ENCODE measurements around the gene PBX1. TPM values are rescaled to one million over a fixed set of nuclear protein-coding genes. Genes with fewer than 3 reads are reported as not detected.

PBX1 gene
- total RNA-seq, 2 experiments from 2014 or later, result not detected

GRCh38 chr1:164694505-164694904, 135.5 kb downstream of the PBX1 start:
- CTCF ChIA-PET, result interaction anchor here (1.0 kb wide), 1 partner anchor 21 kb away, joined by 3 read pairs; no protein-coding TSS in a partner anchor
- no peaks in the 10 kb centered on the region for H3K9me3 Mint-ChIP-seq
- POLR2A ChIA-PET, result no interaction called here
- intact Hi-C loops (cut with micrococcal nuclease), result no loop called here
- TF ChIP-seq, protein P1, sequence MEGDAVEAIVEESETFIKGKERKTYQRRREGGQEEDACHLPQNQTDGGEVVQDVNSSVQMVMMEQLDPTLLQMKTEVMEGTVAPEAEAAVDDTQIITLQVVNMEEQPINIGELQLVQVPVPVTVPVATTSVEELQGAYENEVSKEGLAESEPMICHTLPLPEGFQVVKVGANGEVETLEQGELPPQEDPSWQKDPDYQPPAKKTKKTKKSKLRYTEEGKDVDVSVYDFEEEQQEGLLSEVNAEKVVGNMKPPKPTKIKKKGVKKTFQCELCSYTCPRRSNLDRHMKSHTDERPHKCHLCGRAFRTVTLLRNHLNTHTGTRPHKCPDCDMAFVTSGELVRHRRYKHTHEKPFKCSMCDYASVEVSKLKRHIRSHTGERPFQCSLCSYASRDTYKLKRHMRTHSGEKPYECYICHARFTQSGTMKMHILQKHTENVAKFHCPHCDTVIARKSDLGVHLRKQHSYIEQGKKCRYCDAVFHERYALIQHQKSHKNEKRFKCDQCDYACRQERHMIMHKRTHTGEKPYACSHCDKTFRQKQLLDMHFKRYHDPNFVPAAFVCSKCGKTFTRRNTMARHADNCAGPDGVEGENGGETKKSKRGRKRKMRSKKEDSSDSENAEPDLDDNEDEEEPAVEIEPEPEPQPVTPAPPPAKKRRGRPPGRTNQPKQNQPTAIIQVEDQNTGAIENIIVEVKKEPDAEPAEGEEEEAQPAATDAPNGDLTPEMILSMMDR (IDR thresholded peaks at IDR 0.05), result no peak
- DNase-seq, result no peak
- ATAC-seq, result no peak
- no peaks in the 10 kb centered on the region for H3K4me1 Mint-ChIP-seq (ENCODE audit: low read depth)
- H3K27ac Mint-ChIP-seq, result no peak overlapping the region
- no peaks in the 10 kb centered on the region for H3K27me3 Mint-ChIP-seq
- H3K36me3 Mint-ChIP-seq (ENCODE audit: low read depth), result no peaks in the 10 kb centered on the region
- H3K4me3 Mint-ChIP-seq, result no peak overlapping the region

DNA sequence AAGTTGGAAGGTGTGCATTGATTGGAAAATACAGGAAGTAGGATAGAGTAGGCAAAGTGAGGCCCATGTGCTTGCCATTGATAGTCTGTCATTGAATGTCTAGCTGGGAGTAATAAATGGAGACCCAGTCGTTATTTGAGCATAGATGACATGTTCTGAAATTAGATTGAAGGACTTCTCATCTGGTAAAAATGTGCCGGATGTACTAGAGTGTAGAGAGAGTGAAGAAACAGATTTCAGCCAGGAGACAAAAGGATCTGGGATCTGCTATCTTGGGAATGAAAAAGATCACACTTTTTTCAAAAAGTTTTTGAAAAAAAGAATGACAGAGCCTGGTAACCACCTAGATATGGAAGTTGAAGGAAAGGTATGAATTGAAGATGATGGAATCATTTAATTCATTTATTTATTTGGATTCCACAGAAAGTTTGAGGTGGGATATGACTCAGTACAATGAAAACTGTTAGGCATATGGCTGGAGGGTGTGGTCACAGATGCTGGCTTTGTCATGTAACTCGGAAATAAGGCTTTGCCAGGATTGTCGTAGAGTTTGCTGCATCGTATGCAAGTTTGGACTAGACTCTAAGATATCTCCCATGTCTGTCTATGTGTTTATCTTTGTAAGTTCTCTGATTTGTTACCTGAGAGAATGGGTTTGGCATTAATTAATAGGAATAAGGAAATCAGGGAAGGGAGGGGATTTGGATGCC, 137.1 kb downstream of the PBX1 start:
- DNase-seq (no peak), ATAC-seq (no peak)
- Mint-ChIP-seq H3K27me3 (no peaks in the 10 kb centered on the region), H3K4me1 (ENCODE audit: low read depth) (no peaks in the 10 kb centered on the region), H3K9me3 (no peaks in the 10 kb centered on the region), H3K4me3 (no peak overlapping the region), H3K27ac (no peak overlapping the region), H3K36me3 (ENCODE audit: low read depth) (no peaks in the 10 kb centered on the region)
- ChIA-PET POLR2A (no interaction called here), CTCF (no interaction called here)
- TF ChIP-seq, protein P1 (IDR thresholded peaks at IDR 0.05), result no peak
- intact Hi-C loops (cut with micrococcal nuclease), result no loop called here

DNA sequence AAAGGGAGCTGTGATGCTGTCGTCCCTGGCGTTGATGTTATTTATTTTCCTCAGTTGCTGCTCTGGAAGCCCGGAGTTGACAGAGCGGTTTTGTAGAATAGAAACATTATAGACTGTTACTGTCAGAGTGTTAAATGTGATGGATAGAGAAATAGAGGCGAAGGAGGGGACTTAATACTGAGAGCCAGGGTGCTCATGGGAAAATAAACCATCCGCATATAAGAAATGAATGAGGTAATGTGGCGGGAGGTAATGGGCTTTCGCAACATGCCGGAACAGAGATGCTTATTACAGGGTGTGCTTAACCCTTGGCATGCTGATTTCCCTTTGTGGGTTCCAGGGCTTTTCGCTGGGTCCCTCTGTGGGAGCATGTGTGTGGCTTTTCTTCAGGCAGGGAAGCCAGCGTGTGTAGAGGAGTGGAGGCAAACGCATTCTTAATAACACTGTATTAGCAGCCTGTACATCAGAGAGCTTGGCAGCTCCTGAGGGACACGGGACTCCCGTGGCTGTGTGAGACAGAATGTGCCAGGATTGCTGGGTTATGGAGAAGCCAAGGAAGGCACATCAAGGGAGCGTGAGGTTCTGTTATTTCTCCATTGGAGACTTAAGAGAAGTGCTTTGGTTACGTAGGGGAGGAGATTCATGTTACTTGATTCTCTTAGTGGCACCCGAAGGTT, 141.0 kb downstream of the PBX1 start:
- intact Hi-C loops (cut with micrococcal nuclease), result no loop called here
- no peak for DNase-seq
- Mint-ChIP-seq H3K4me1 (ENCODE audit: low read depth) (no peaks in the 10 kb centered on the region), H3K36me3 (ENCODE audit: low read depth) (no peaks in the 10 kb centered on the region), H3K27ac (no peak overlapping the region), H3K4me3 (no peak overlapping the region), H3K9me3 (no peaks in the 10 kb centered on the region), H3K27me3 (no peaks in the 10 kb centered on the region)
- ChIA-PET POLR2A (no interaction called here), CTCF (interaction anchor here (0.9 kb wide), 1 partner anchor 373 kb away, joined by 3 read pairs; no protein-coding TSS in a partner anchor)
- TF ChIP-seq, protein P1 (IDR thresholded peaks at IDR 0.05), result no peak
- ATAC-seq, result no peak

DNA sequence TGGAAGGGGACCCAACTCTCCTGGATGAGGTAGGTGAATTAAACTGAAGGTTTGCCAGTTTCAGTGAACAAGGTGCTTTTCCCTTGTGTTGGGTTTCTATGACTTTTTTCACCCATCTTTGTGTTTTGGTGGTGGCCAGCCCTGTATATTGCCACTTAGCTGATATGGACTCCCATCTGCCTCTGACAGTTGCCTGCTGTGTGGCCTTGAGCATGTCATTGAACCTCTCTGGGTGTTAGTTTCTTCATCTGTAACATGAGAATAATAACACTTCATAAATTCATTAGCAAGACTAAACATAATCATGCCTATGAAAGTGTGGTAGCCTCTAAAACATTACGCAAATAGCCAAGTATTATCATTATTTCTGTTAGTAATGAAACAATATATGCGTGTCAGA, 141.7 kb downstream of the PBX1 start:
- TF ChIP-seq, protein P1 (IDR thresholded peaks at IDR 0.05), result no peak
- Mint-ChIP-seq H3K4me1 (ENCODE audit: low read depth) (no peaks in the 10 kb centered on the region), H3K27ac (no peak overlapping the region), H3K36me3 (ENCODE audit: low read depth) (no peaks in the 10 kb centered on the region), H3K9me3 (no peaks in the 10 kb centered on the region), H3K27me3 (no peaks in the 10 kb centered on the region), H3K4me3 (no peak overlapping the region)
- DNase-seq (no peak), ATAC-seq (no peak)
- intact Hi-C loops (cut with micrococcal nuclease), result no loop called here
- ChIA-PET POLR2A (no interaction called here), CTCF (interaction anchor here (0.9 kb wide), 1 partner anchor 372 kb away, joined by 3 read pairs; no protein-coding TSS in a partner anchor)

DNA sequence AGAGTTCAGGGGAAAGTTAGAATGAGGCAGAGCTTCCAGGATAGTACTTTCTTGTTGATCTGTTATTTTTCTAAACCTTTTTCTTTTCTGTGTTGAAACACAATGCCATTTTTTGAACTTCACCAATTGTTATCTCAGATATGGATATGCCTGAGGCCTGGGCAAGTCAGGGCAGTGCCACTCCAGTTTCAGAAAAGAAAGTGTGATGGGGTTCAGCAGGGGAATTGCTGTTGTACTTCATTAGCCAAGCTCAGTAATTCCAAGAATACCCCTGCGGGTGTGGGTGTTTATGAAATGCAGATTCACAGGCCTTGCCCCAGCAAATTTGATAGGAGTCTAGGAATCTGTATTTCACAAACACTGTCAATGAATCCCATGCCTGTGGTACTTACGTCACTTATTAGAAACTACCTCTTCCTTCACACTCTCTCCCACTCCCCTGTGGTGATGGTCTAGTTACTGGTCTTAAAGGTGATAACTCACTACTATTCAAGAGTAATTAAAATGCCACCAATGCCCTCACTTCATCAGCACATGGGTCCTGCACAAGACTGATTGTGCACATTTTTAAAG, 142.3 kb downstream of the PBX1 start:
- H3K27ac Mint-ChIP-seq, result no peak overlapping the region
- no peaks in the 10 kb centered on the region for H3K4me1 Mint-ChIP-seq (ENCODE audit: low read depth)
- ATAC-seq (no peak), DNase-seq (no peak)
- intact Hi-C loops (cut with micrococcal nuclease), result no loop called here
- no peaks in the 10 kb centered on the region for H3K27me3 Mint-ChIP-seq
- TF ChIP-seq, protein P1 (IDR thresholded peaks at IDR 0.05), result no peak
- H3K36me3 Mint-ChIP-seq (ENCODE audit: low read depth), result no peaks in the 10 kb centered on the region
- no peaks in the 10 kb centered on the region for H3K9me3 Mint-ChIP-seq
- POLR2A ChIA-PET, result no interaction called here
- H3K4me3 Mint-ChIP-seq, result no peak overlapping the region
- CTCF ChIA-PET, result interaction anchor here (0.9 kb wide), 1 partner anchor 371 kb away, joined by 3 read pairs; no protein-coding TSS in a partner anchor

All from activated CD8-positive, alpha-beta T cell treated with anti-CD3 and anti-CD28 coated beads for 36 hours (primary cell).